Endothelial cell of umbilical vein (primary cell): Measurements from ENCODE around the gene TRIM47. TPM values are rescaled to one million over a fixed set of nuclear protein-coding genes. Genes with fewer than 3 reads are reported as not detected.

Source experiments
- BruUV-seq: library from RNA; stranded (reverse); fragments of 400-500 nt; replicated peaks from 2 replicates; lab custom pipeline; 2021; lab: Mats Ljungman, UMichigan
- CTCF ChIA-PET: fragments of 300-600, 350-600 bp; sonication (Branson Sonifier 250); formaldehyde crosslinking; loops from one replicate; lab custom pipeline; 2021; ENCODE audit warnings: antibody characterized with exemption, inconsistent platforms; lab: Charles Lee
- POLR2A ChIA-PET: fragments of 300-600, 350-600 bp; sonication (Branson Sonifier 250); formaldehyde crosslinking; loops from one replicate; lab custom pipeline; 2021; ENCODE audit warnings: antibody characterized with exemption, inconsistent platforms; lab: Charles Lee
- DNase-seq: peaks from one replicate; pipeline ENCODE4 v3.0.0-alpha.2; 2011; ENCODE audit warnings: low read depth, low spot score
- FAIRE-seq: peaks from 2 replicates; lab custom pipeline; 2011; peaks lifted over from hg19 to GRCh38; lab: Jason Lieb, UNC
- H2AFZ ChIP-seq: 2 replicates; pipeline ENCODE4 v1.6.0; 2012; ENCODE audit warnings: low read depth, low read length, control low read depth, inconsistent platforms
- H3K27ac ChIP-seq: 2 replicates; pipeline ENCODE4 v1.5.1; 2011; ENCODE audit warnings: low read depth, mild to moderate bottlenecking, control low read depth, low read length, moderate library complexity; ENCODE audit not compliant: insufficient read depth
- H3K27me3 ChIP-seq, 2 experiments: 2 replicates each; pipeline versions ENCODE4 v1.6.0 to v1.6.1; 2011; ENCODE audit warnings: low read length in 2 of 2, mixed read lengths in 1 of 2; ENCODE audit not compliant: control insufficient read depth in 2 of 2, insufficient read depth in 2 of 2
- H3K36me3 ChIP-seq, 2 experiments: 2 replicates in 1 of 2; 3 replicates in 1 of 2; pipeline ENCODE4 v1.5.1; 2011; ENCODE audit warnings: low read length in 2 of 2, mild to moderate bottlenecking in 1 of 2, moderate library complexity in 1 of 2; ENCODE audit not compliant: control insufficient read depth in 2 of 2, insufficient read depth in 2 of 2; ENCODE audit errors: extremely low read depth in 1 of 2
- H3K4me1 ChIP-seq: 3 replicates; pipeline ENCODE4 v1.5.1; 2011; ENCODE audit warnings: mild to moderate bottlenecking, low read length; ENCODE audit not compliant: control insufficient read depth, insufficient read depth; ENCODE audit errors: extremely low read depth
- H3K4me2 ChIP-seq: 2 replicates; pipeline ENCODE4 v1.6.1; 2011; ENCODE audit warnings: low read length, control low read depth, mixed read lengths; ENCODE audit not compliant: insufficient read depth
- H3K4me3 ChIP-seq, 3 experiments: fragments of 200-600 bp in 1 of 3; sonication (generic), shearing (Covaris generic) in 1 of 3; replicated peaks in 1 of 3; 2 replicates each; pipeline ENCODE4 v1.5.1; 2011 to 2016; ENCODE audit warnings: control low read depth in 3 of 3, low read length in 3 of 3, mild to moderate bottlenecking in 2 of 3, inconsistent platforms in 1 of 3, low read depth in 1 of 3, moderate library complexity in 1 of 3; ENCODE audit not compliant: insufficient read depth in 1 of 3
- H3K79me2 ChIP-seq: 2 replicates; pipeline ENCODE4 v1.6.0; 2012; ENCODE audit warnings: low read length, inconsistent platforms; ENCODE audit not compliant: control insufficient read depth, insufficient read depth
- H3K9ac ChIP-seq: replicated peaks from 2 replicates; pipeline ENCODE3; 2011; ENCODE audit warnings: low read length, control low read depth; ENCODE audit not compliant: insufficient read depth; ENCODE audit errors: extremely low read depth
- H3K9me1 ChIP-seq: replicated peaks from 3 replicates; pipeline ENCODE4 v1.6.0; 2011; ENCODE audit warnings: mild to moderate bottlenecking, low read length; ENCODE audit not compliant: control insufficient read depth, insufficient read depth; ENCODE audit errors: extremely low read depth
- H3K9me3 ChIP-seq: replicated peaks from 2 replicates; pipeline ENCODE4 v1.5.1; 2012; ENCODE audit warnings: low read length, inconsistent platforms; ENCODE audit not compliant: control insufficient read depth, insufficient read depth
- H4K20me1 ChIP-seq: replicated peaks from 2 replicates; pipeline ENCODE3; 2011; ENCODE audit warnings: mild to moderate bottlenecking, low read length; ENCODE audit not compliant: control insufficient read depth, insufficient read depth; ENCODE audit errors: extremely low read depth
- EZH2 ChIP-seq: IDR thresholded peaks from 2 replicates; pipeline ENCODE4 v1.6.1; 2012; ENCODE audit warnings: borderline replicate concordance, low read depth, mild to moderate bottlenecking, moderate library complexity, low read length, inconsistent platforms; ENCODE audit not compliant: severe bottlenecking
- FOS ChIP-seq: IDR thresholded peaks from 2 replicates; pipeline ENCODE4 v1.6.1; 2011; ENCODE audit warnings: mild to moderate bottlenecking, low read length, moderate library complexity, borderline replicate concordance; ENCODE audit not compliant: insufficient read depth
- GATA2 ChIP-seq: IDR thresholded peaks from 2 replicates; pipeline ENCODE4 v1.7.0; 2011; ENCODE audit warnings: low read depth, mild to moderate bottlenecking, moderate library complexity, mixed read lengths, low read length; ENCODE audit not compliant: insufficient read length, insufficient read depth
- JUN ChIP-seq: IDR thresholded peaks from 2 replicates; pipeline ENCODE4 v1.6.1; 2011; ENCODE audit warnings: borderline replicate concordance, low read depth; ENCODE audit not compliant: insufficient read length, insufficient read depth
- MYC ChIP-seq: IDR thresholded peaks from one replicate; pipeline ENCODE4 v1.6.1; 2011; ENCODE audit warnings: mild to moderate bottlenecking, low read depth, low read length
- POLR2A ChIP-seq: IDR thresholded peaks from 2 replicates; pipeline ENCODE4 v1.6.1; 2012; ENCODE audit warnings: low read depth, mild to moderate bottlenecking, control low read depth, low read length
- POLR2AphosphoS5 ChIP-seq: IDR thresholded peaks from 2 replicates; pipeline ENCODE4 v1.6.1; 2012; ENCODE audit warnings: low read depth, mild to moderate bottlenecking, control low read depth, low read length, moderate library complexity; ENCODE audit not compliant: insufficient read depth
- dilution Hi-C: fragments of 300-500 bp; cut with MboI; formaldehyde crosslinking; loops from one replicate; pipeline ENCODE4 v1.15.0; 2019; ENCODE audit warnings: low sequenced_read_pairs; ENCODE audit not compliant: extremely low pct_ligation_motif_present
- intact Hi-C: fragments of 100-400 bp; cut with micrococcal nuclease; formaldehyde crosslinking; loops from one replicate; pipeline ENCODE4 v1.10.0; 2022
- polyA plus RNA-seq, 4 experiments: library from polyadenylated mRNA; depleted of rRNA in 3 of 4; stranded (reverse) in 3 of 4; unstranded in 1 of 4; fragments of >200 nt; gene quantifications; 2 replicates each; pipeline versions ENCODE4 v1.2.1 to v1.2.3, GENCODE V29; 2011 to 2012; ENCODE audit warnings: missing spikeins in 1 of 4
- total RNA-seq: library from RNA; stranded (reverse); gene quantifications from 2 replicates; pipeline ENCODE4 v1.2.3, GENCODE V29; 2021
- TF ChIP-seq, protein P1 (sequence below): IDR thresholded peaks from 2 replicates; pipeline ENCODE4 v1.6.1; 2011; ENCODE audit not compliant: insufficient read depth, insufficient read length

The TRIM47 gene
- total and polyA plus RNA-seq, 2 donors (not counting 3 experiments of a cell fraction or from before 2014, with no cell fraction given), result 67.7 to 75.1 TPM

DNA sequence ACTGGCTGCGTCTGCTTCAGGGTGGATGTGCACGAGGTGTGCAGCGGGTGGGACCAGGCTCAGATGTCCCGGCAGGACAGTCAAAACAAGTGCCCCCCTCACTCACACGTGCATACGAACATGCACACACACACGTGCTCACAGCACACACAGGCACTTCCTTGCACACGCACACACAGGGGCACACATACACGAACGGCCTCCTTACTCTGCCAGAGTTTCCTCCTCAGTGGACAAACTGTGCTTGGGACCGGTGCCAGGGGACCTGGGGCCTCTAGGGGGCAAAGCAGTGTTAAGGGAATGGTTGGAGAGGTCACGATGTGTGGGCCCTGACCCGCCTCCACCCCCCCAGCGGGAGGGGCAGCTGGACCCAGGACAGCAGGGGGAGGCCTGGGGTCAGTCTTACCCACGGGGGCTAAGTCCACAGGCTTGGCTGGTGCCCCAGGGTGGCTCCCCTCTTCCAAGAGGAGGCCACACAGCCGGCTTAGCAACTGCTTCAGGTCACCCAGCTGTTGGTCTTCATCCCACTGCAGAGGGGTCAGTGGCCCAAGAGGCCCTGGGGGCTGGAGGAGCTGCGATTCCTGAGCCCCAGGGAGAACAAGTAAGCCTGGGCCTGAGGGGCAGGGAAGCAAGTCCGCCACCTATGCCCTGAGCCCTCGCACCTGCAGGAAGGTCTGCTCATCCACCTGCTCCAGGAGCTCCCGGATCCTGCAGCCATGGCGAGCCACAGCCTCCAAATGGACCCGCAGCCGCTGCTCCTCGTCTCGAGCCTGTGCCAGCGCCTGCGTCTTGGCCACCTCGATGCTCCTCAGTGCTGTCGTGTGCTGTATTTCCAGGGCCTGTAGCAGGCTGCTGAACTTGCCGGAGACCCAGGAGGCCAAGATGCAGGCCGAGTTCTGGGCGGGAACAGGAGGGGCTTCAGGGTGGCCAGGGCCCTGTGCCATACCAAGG, 13.5 kb upstream of the TRIM47 start:
- DNase-seq (no peak), FAIRE-seq (no peak)
- Histone ChIP-seq H2AFZ (no peak overlapping the region), H4K20me1 (no peaks in the 10 kb centered on the region), H3K9ac (no peak overlapping the region), H3K9me1 (no peaks in the 10 kb centered on the region), H3K4me1 (peaks cover 8% of the 10 kb centered on the region), H3K36me3 (peaks cover 0 to 15% of the 10 kb centered on the region in 2 experiments), H3K79me2 (peaks cover 22% of the 10 kb centered on the region), H3K9me3 (no peaks in the 10 kb centered on the region), H3K4me3 (no peak overlapping the region), H3K4me2 (no peak overlapping the region), H3K27ac (no peak overlapping the region), H3K27me3 (no peaks in the 10 kb centered on the region)
- ChIA-PET POLR2A (no interaction called here), CTCF (interaction anchor here (0.5 to 1.1 kb wide), 2 partner anchors 16 to 62 kb away, joined by 3 read pairs; no protein-coding TSS in a partner anchor)
- BruUV-seq, result no TSS peak
- TF ChIP-seq GATA2, result no peak
- TF ChIP-seq, protein P1, sequence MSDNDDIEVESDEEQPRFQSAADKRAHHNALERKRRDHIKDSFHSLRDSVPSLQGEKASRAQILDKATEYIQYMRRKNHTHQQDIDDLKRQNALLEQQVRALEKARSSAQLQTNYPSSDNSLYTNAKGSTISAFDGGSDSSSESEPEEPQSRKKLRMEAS, result no peak
- no peak for TF ChIP-seq MYC
- TF ChIP-seq POLR2AphosphoS5, result peak; percentile 14
- no peak for TF ChIP-seq POLR2A
- TF ChIP-seq JUN, result no peak
- no peak for TF ChIP-seq EZH2
- TF ChIP-seq FOS, result no peak
- dilution Hi-C loops, result no loop called here
- intact Hi-C loops, result no loop called here
